ENCODE data around the gene NCK1. TPM values are rescaled to one million over a fixed set of nuclear protein-coding genes. Genes with fewer than 3 reads are reported as not detected.

NCK1 gene
- total and polyA plus RNA-seq, 5 experiments from 2014 or later = 36.1 to 62.2 (median 44.3) TPM

DNA sequence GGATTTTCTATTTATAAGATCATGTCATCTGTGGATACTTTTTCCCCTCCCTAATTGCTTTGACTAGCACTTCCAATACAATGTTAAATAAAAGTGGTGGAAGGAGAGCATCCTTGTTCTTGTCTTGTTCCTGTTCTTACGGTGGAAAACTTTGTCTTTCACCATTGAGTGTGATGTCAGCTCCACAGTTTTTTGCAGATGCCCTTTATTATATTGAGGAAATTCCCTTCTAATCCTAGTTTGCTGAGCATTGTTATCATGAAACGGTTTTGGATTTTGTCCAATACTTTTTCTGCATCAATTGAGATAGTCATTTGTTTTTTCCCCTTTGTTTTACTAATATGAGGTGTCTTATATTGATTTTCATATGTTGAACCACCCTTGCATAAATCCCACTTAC lies 75.8 kb downstream of the NCK1 start:
- peak overlapping the region in 3 of 10 donors; percentile 2 to 49 (median 45) for H3K27ac Mint-ChIP-seq
- peaks cover 20 to 73% (median 71%) of the 10 kb centered on the region in 4 donors for H3K4me1 Mint-ChIP-seq
- no peak overlapping the region for H3K4me3 Mint-ChIP-seq
- H3K9me3 Mint-ChIP-seq = peaks cover 0 to 5% (median 0%) of the 10 kb centered on the region in 9 donors
- DNase-seq (no peak), ATAC-seq (no peak)
- no peaks in the 10 kb centered on the region for H3K27me3 Mint-ChIP-seq
- POLR2A ChIA-PET = interaction anchor here (0.6 to 1.0 kb wide), 2 partner anchors 10 to 75 kb away, joined by 3 to 4 read pairs; partner anchors contain the start of gene NCK1
- peaks cover 10 to 48% (median 25%) of the 10 kb centered on the region in 3 donors for H3K36me3 Mint-ChIP-seq

- H3K36me3 Mint-ChIP-seq = peaks cover 7 to 43% (median 24%) of the 10 kb centered on the region in 3 donors
- H3K27ac Mint-ChIP-seq = peak overlapping the region in 2 of 10 donors; percentile 45 to 49
- peaks cover 0 to 5% (median 0%) of the 10 kb centered on the region in 9 donors for H3K9me3 Mint-ChIP-seq
- no peak overlapping the region for H3K4me3 Mint-ChIP-seq
- DNase-seq (no peak), ATAC-seq (no peak)
- POLR2A ChIA-PET = interaction anchor here (0.6 to 1.6 kb wide), 3 partner anchors 9 to 77 kb away, joined by 3 to 5 read pairs (median 4); partner anchors contain the start of gene NCK1
- no peaks in the 10 kb centered on the region for H3K27me3 Mint-ChIP-seq
- H3K4me1 Mint-ChIP-seq = peaks cover 19 to 73% (median 71%) of the 10 kb centered on the region in 4 donors
Measured at GRCh38 chr3:136938334-136938733, 76.3 kb downstream of the NCK1 start.

GRCh38 chr3:136939489-136939888 lies 77.5 kb downstream of the NCK1 start:
- peak overlapping the region in 7 of 10 donors; percentile 16 to 80 (median 42) for H3K4me3 Mint-ChIP-seq

GRCh38 chr3:136942803-136943202 lies 80.8 kb downstream of the NCK1 start:
- Mint-ChIP-seq H3K27ac (peak overlapping the region in 7 of 10 donors; percentile 0 to 86 (median 49)), H3K27me3 (no peaks in the 10 kb centered on the region), H3K36me3 (peaks cover 0 to 32% (median 12%) of the 10 kb centered on the region in 3 donors), H3K4me1 (peaks cover 22 to 71% (median 57%) of the 10 kb centered on the region in 4 donors), H3K9me3 (no peaks in the 10 kb centered on the region), H3K4me3 (no peak overlapping the region)
- DNase-seq (no peak), ATAC-seq (no peak)
- POLR2A ChIA-PET = no interaction called here

More at GRCh38 chr3:136939489-136939888, 77.5 kb downstream of the NCK1 start:
- Mint-ChIP-seq H3K36me3 (peaks cover 5 to 39% (median 19%) of the 10 kb centered on the region in 3 donors), H3K27ac (peak overlapping the region in 7 of 10 donors; percentile 2 to 55 (median 15)), H3K9me3 (peaks cover 0 to 5% (median 0%) of the 10 kb centered on the region in 9 donors), H3K27me3 (no peaks in the 10 kb centered on the region), H3K4me1 (peaks cover 23 to 72% (median 69%) of the 10 kb centered on the region in 4 donors)
- POLR2A ChIA-PET = interaction anchor here (1.6 kb wide), 1 partner anchor 78 kb away, joined by 5 read pairs; no protein-coding TSS in a partner anchor
- ATAC-seq (no peak), DNase-seq (no peak)

- POLR2A ChIA-PET = no interaction called here
- no peaks in the 10 kb centered on the region for H3K9me3 Mint-ChIP-seq
- DNase-seq = no peak
- H3K27ac Mint-ChIP-seq = peak overlapping the region in 8 of 10 donors; percentile 0 to 65 (median 34)
- peaks cover 22 to 66% (median 54%) of the 10 kb centered on the region in 4 donors for H3K4me1 Mint-ChIP-seq
- peaks cover 0 to 35% (median 12%) of the 10 kb centered on the region in 3 donors for H3K36me3 Mint-ChIP-seq
- no peak for ATAC-seq
- H3K27me3 Mint-ChIP-seq = no peaks in the 10 kb centered on the region
- no peak overlapping the region for H3K4me3 Mint-ChIP-seq
Measured at GRCh38 chr3:136943436-136943835, 81.4 kb downstream of the NCK1 start.

DNA sequence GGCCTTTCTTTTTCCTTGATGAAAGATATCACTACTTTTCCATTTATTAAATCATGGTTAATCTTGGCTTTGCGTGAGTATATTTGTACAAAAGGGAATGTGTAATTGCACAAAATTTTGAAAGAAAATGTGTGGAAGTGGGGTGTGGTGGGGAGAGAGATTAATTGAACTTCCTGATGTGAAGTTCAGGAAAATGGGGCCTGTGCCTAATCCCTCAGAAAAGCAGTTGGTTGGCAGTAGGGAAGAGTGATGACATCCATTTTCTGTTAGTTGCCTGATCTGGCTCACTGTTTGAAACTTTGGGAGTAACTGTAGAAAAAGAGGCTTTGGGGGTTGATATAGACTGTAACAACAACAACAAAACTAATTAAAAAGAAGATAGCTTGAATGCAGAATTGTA lies 85.0 kb downstream of the NCK1 start:
- no peak overlapping the region for H3K4me3 Mint-ChIP-seq
- H3K4me1 Mint-ChIP-seq = peaks cover 16 to 47% (median 35%) of the 10 kb centered on the region in 4 donors
- H3K9me3 Mint-ChIP-seq = no peaks in the 10 kb centered on the region
- ATAC-seq (no peak), DNase-seq (no peak)
- H3K27me3 Mint-ChIP-seq = no peaks in the 10 kb centered on the region
- H3K36me3 Mint-ChIP-seq = peaks cover 0 to 40% (median 12%) of the 10 kb centered on the region in 3 donors
- POLR2A ChIA-PET = no interaction called here
- H3K27ac Mint-ChIP-seq = peak overlapping the region in 3 of 10 donors; percentile 17 to 51 (median 21)

GRCh38 chr3:136947477-136947876 lies 85.5 kb downstream of the NCK1 start:
- Mint-ChIP-seq H3K27ac (peak overlapping the region in 4 of 10 donors; percentile 20 to 71 (median 27)), H3K4me3 (no peak overlapping the region), H3K9me3 (no peaks in the 10 kb centered on the region), H3K36me3 (peaks cover 0 to 40% (median 12%) of the 10 kb centered on the region in 3 donors), H3K27me3 (no peaks in the 10 kb centered on the region), H3K4me1 (peaks cover 17 to 42% (median 32%) of the 10 kb centered on the region in 4 donors)
- DNase-seq = no peak
- no peak for ATAC-seq
- POLR2A ChIA-PET = interaction anchor here (0.6 kb wide), 1 partner anchor 9 kb away, joined by 3 read pairs; no protein-coding TSS in a partner anchor

- POLR2A ChIA-PET = interaction anchor here (0.6 kb wide), 1 partner anchor 601 kb away, joined by 3 read pairs; no protein-coding TSS in a partner anchor
- no peak for ATAC-seq
- Mint-ChIP-seq H3K4me1 (peaks cover 8 to 35% (median 19%) of the 10 kb centered on the region in 4 donors), H3K9me3 (no peaks in the 10 kb centered on the region), H3K27ac (peak overlapping the region in 3 of 10 donors; percentile 31 to 71 (median 43)), H3K36me3 (peaks cover 0 to 36% (median 12%) of the 10 kb centered on the region in 3 donors), H3K4me3 (no peak overlapping the region), H3K27me3 (no peaks in the 10 kb centered on the region)
- no peak for DNase-seq
Measured at GRCh38 chr3:136949146-136949545, 87.1 kb downstream of the NCK1 start.

DNA sequence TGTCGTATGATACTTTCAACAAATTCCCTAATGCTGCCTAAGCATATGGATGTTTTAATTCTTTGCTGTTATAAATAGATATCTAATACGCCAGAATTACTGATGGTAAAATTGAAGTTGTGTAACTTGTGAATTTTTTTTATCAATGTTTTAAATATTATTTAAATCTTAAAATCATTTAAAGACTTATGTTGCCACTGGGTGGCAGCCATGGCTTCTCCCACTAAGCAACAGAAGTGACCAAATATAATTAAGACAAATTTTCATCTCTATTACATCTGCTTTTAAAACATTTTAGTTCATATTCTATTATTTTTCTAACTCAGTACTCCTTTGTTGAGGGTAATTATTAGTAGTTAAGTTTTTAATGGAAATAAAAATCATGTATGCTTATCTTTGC lies 87.7 kb downstream of the NCK1 start:
- H3K27me3 Mint-ChIP-seq = no peaks in the 10 kb centered on the region
- no peaks in the 10 kb centered on the region for H3K9me3 Mint-ChIP-seq
- no peak overlapping the region for H3K27ac Mint-ChIP-seq
- H3K4me1 Mint-ChIP-seq = peaks cover 10 to 36% (median 24%) of the 10 kb centered on the region in 4 donors
- no peak for DNase-seq
- POLR2A ChIA-PET = no interaction called here
- peaks cover 0 to 33% (median 12%) of the 10 kb centered on the region in 3 donors for H3K36me3 Mint-ChIP-seq
- ATAC-seq = no peak
- no peak overlapping the region for H3K4me3 Mint-ChIP-seq

DNA sequence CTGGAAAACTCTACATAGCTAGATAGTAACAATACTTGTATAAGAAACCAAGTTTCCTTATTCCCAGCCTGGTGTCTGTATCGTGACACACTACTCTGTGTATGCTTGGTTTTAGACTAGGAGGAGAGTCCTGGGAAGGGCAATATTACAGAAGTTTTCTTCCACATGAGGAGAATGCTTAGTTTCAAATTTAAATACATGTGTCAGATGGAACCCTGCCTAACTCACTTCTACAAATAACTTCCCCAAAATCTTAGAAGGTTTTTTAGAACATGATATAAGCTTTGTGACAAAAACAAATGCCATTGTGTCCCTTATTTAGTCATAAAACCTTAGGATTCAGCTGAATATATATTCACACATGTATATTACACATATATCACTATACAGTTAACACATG lies 88.6 kb downstream of the NCK1 start:
- H3K36me3 Mint-ChIP-seq = peaks cover 0 to 29% (median 9%) of the 10 kb centered on the region in 3 donors
- no peak overlapping the region for H3K27ac Mint-ChIP-seq
- no peak for DNase-seq
- peaks cover 18 to 44% (median 33%) of the 10 kb centered on the region in 4 donors for H3K4me1 Mint-ChIP-seq
- H3K4me3 Mint-ChIP-seq = no peak overlapping the region
- H3K9me3 Mint-ChIP-seq = no peaks in the 10 kb centered on the region
- ATAC-seq = no peak
- POLR2A ChIA-PET = no interaction called here
- H3K27me3 Mint-ChIP-seq = no peaks in the 10 kb centered on the region

DNA sequence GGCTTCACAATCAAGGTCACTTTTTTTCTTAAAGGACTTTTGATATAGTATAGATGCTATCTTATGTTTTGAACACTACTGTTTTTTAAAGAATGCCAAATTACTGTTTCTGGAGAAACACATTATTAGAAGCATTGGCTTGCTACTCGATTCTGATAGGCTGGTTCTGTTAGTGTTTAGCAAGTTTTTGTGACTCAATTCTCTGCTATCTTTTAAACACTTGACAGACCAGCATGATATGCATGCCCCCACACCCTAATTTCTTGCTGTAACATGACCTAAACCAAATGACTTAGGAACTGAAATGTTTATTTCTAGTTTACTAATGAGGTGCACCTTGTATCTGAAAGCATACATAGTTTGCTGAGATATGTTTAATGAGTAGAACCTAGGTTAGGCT lies 90.3 kb downstream of the NCK1 start:
- ATAC-seq = no peak
- no peak overlapping the region for H3K4me3 Mint-ChIP-seq
- no peaks in the 10 kb centered on the region for H3K27me3 Mint-ChIP-seq
- POLR2A ChIA-PET = no interaction called here
- peaks cover 0 to 15% (median 0%) of the 10 kb centered on the region in 3 donors for H3K36me3 Mint-ChIP-seq
- no peaks in the 10 kb centered on the region for H3K9me3 Mint-ChIP-seq
- H3K4me1 Mint-ChIP-seq = peaks cover 16 to 40% (median 32%) of the 10 kb centered on the region in 4 donors
- DNase-seq = no peak
- H3K27ac Mint-ChIP-seq = peak overlapping the region in 1 of 10 donors; percentile 47

DNA sequence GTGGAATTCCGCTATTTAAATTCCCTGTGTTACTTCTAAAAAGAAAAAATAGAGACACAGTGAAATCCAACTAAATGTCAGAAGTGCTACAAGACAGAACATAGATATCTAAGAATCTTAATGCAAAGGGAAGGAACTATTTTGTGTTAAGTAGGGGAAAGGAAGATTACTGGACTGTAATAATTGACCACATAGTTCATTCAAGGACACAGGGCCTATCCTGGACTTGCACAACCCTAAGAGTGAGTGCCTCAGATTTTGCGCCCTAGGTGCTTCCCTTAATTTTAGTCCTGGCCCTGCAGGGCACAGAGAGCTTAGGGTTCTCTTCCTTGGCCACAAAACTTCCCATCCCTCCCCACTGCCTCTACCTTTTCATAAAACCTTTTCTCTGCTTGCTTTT lies 92.2 kb downstream of the NCK1 start:
- Mint-ChIP-seq H3K36me3 (no peaks in the 10 kb centered on the region), H3K27me3 (no peaks in the 10 kb centered on the region), H3K4me3 (no peak overlapping the region), H3K9me3 (no peaks in the 10 kb centered on the region), H3K27ac (peak overlapping the region in 3 of 10 donors; percentile 26 to 53 (median 31)), H3K4me1 (peaks cover 14 to 31% (median 24%) of the 10 kb centered on the region in 4 donors)
- no peak for ATAC-seq
- POLR2A ChIA-PET = no interaction called here
- no peak for DNase-seq

Data from naive thymus-derived CD8-positive, alpha-beta T cell (primary cell).